ENCODE measurements around the gene YARS2.

The YARS2 gene

DNA sequence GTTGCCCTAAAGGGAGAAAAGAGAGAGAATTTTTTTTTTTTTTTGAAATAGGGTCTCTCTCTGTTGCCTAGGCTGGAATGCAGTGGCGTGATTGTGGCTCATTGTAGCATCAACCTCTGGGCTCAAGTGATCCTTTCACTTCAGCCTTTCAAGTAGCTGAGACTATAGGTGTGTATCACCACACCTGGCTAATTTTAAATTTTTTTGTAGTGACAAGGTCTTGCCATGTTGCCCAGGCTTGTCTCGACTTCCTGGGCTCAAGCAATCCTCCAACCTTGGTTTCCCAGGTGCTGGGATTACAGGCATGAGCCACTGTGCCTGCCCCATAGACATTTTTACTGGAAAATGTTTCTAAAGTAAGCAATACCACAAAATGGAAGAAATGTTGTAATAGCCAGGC, 36.8 kb downstream of the YARS2 start:
- no peak overlapping the region for H3K4me3 ChIP-seq (ENCODE audit: low read depth, low read length)
- no peak for DNase-seq (ENCODE audit: low read depth)
- TF ChIP-seq, protein P1, sequence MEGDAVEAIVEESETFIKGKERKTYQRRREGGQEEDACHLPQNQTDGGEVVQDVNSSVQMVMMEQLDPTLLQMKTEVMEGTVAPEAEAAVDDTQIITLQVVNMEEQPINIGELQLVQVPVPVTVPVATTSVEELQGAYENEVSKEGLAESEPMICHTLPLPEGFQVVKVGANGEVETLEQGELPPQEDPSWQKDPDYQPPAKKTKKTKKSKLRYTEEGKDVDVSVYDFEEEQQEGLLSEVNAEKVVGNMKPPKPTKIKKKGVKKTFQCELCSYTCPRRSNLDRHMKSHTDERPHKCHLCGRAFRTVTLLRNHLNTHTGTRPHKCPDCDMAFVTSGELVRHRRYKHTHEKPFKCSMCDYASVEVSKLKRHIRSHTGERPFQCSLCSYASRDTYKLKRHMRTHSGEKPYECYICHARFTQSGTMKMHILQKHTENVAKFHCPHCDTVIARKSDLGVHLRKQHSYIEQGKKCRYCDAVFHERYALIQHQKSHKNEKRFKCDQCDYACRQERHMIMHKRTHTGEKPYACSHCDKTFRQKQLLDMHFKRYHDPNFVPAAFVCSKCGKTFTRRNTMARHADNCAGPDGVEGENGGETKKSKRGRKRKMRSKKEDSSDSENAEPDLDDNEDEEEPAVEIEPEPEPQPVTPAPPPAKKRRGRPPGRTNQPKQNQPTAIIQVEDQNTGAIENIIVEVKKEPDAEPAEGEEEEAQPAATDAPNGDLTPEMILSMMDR (IDR thresholded peaks at IDR 0.05; ENCODE audit: low read depth, low read length, missing control alignments): no peak
- in situ Hi-C loops (cut with HindIII; ENCODE audit: low sequenced_read_pairs): no loop called here

GRCh38 chr12:32714772-32715171, 40.9 kb downstream of the YARS2 start:
- DNase-seq (ENCODE audit: low read depth): no peak
- in situ Hi-C loops (cut with HindIII; ENCODE audit: low sequenced_read_pairs): no loop called here
- H3K4me3 ChIP-seq (ENCODE audit: low read depth, low read length): no peak overlapping the region
- TF ChIP-seq, protein P1 (IDR thresholded peaks at IDR 0.05; ENCODE audit: low read depth, low read length, missing control alignments): no peak

GRCh38 chr12:32708926-32709325, 46.8 kb downstream of the YARS2 start:
- no peak for DNase-seq (ENCODE audit: low read depth)
- H3K4me3 ChIP-seq (ENCODE audit: low read depth, low read length): no peak overlapping the region
- TF ChIP-seq, protein P1 (IDR thresholded peaks at IDR 0.05; ENCODE audit: low read depth, low read length, missing control alignments): no peak
- in situ Hi-C loops (cut with HindIII; ENCODE audit: low sequenced_read_pairs): no loop called here

DNA sequence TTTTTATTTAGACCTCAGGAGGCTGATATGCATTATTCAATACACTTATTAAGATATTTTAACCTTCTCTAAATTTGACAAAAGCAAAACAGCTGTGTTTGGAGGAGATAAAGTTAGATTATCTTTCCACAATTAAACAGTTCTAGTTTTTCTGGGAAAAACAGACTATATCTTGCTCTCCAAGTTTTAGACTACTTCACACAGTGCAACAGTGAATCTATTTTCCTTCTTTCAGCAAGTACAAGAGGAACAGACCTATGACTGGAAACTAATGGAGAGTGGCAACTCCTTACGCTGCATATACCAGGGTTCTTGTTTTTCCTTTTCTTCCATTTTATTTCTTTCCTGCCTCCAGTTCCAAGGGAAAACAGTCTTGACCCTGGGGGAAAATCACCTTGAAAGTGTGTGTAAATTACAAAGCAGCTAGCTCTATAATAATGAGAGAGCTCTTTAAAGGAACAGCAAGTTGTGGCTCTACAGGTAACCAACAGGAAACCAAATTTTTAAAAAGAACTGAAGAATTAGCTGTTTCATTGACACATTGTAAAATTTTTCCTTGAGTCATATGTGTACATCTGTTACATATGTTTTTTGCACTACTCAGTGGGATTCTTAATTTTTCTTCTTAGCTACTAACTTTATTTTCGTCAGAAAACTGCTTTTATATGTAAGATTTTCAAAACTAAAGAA, 49.2 kb downstream of the YARS2 start:
- DNase-seq (ENCODE audit: low read depth): no peak
- H3K4me3 ChIP-seq (ENCODE audit: low read depth, low read length): no peak overlapping the region
- in situ Hi-C loops (cut with HindIII; ENCODE audit: low sequenced_read_pairs): no loop called here
- TF ChIP-seq, protein P1 (IDR thresholded peaks at IDR 0.05; ENCODE audit: low read depth, low read length, missing control alignments): no peak

DNA sequence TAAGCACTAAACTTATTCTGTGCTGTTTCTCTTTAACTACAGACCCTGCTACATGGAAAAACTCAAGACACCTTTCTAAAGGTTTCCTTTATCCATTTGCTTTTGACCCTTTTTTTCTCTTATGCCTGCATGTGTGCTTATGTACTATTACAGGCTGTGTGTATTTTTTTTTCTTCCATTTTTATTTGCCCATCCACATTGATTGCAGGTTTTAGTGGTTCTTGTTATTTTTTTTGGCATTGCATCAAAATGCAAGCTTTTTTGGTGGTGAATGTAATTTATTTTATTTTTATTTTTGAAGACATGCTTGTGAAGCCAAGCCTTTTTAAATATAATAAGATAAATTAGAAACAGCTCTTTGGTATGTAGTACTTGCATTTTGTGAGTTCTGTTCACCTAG, 49.9 kb downstream of the YARS2 start:
- no peak for DNase-seq (ENCODE audit: low read depth)
- in situ Hi-C loops (cut with HindIII; ENCODE audit: low sequenced_read_pairs): no loop called here
- TF ChIP-seq, protein P1 (IDR thresholded peaks at IDR 0.05; ENCODE audit: low read depth, low read length, missing control alignments): no peak
- H3K4me3 ChIP-seq (ENCODE audit: low read depth, low read length): no peak overlapping the region

- no peak overlapping the region for H3K4me3 ChIP-seq (ENCODE audit: low read depth, low read length)
- TF ChIP-seq, protein P1 (IDR thresholded peaks at IDR 0.05; ENCODE audit: low read depth, low read length, missing control alignments): no peak
- in situ Hi-C loops (cut with HindIII; ENCODE audit: low sequenced_read_pairs): no loop called here
- no peak for DNase-seq (ENCODE audit: low read depth)
These were observed 52.8 kb downstream of the YARS2 start for GRCh38 chr12:32702946-32703345.
